ENCODE measurements around the gene PID1. TPM values are rescaled to one million over a fixed set of nuclear protein-coding genes. Genes with fewer than 3 reads are reported as not detected.

Gene PID1
- total RNA-seq, 1 donor from 2014 or later = 0.95 TPM

DNA sequence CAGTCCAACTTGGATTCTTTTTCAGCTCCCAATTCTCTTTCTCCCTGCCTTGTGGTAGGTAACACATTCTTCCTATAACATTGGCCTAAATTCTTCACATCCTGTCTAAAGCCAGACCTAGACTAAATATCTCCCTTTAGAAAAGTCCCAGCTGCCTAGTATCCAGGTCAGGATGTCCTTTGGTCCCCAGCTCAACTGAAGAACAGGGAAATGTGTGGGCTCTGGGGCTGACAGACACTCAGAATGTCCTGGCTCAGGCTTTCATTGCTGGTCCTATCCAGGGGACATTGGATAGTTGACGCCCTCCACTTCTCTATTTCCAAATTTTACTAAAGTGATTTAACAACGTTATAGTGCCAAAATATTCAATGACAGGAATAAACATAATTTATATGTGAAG lies 219.3 kb downstream of the PID1 start:
- H3K4me1 Mint-ChIP-seq (ENCODE audit: low read depth) = no peaks in the 10 kb centered on the region
- DNase-seq (ENCODE audit: low spot score) = no peak
- H3K27ac Mint-ChIP-seq (ENCODE audit: unreplicated experiment) = no peak overlapping the region
- TF ChIP-seq, protein P1, sequence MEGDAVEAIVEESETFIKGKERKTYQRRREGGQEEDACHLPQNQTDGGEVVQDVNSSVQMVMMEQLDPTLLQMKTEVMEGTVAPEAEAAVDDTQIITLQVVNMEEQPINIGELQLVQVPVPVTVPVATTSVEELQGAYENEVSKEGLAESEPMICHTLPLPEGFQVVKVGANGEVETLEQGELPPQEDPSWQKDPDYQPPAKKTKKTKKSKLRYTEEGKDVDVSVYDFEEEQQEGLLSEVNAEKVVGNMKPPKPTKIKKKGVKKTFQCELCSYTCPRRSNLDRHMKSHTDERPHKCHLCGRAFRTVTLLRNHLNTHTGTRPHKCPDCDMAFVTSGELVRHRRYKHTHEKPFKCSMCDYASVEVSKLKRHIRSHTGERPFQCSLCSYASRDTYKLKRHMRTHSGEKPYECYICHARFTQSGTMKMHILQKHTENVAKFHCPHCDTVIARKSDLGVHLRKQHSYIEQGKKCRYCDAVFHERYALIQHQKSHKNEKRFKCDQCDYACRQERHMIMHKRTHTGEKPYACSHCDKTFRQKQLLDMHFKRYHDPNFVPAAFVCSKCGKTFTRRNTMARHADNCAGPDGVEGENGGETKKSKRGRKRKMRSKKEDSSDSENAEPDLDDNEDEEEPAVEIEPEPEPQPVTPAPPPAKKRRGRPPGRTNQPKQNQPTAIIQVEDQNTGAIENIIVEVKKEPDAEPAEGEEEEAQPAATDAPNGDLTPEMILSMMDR (IDR thresholded peaks at IDR 0.05) = no peak
- H3K4me3 Mint-ChIP-seq (ENCODE audit: unreplicated experiment) = no peak overlapping the region
- no peaks in the 10 kb centered on the region for H3K27me3 Mint-ChIP-seq (ENCODE audit: low read depth)
- H3K9me3 Mint-ChIP-seq (ENCODE audit: low read depth) = peaks cover 3% of the 10 kb centered on the region
- no peaks in the 10 kb centered on the region for H3K36me3 Mint-ChIP-seq (ENCODE audit: low read depth)

DNA sequence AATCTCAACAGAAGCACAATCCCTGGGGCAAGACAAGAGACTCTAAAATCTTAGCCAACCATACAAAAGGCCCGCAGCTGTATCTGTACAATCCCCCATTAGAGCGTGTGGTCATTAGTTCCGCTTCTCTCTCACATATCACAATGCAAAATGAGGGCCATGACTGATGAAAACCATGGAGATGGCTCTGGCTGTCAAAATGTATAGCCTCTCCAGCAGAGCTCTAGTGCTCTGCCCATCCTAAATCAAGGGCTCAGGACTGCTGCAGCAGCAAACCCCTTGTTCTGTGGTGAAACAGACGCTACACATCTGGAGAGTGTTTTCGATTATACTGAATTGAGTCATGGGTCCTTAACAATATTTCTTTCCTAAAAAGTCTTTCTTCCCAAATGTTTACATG lies 221.0 kb downstream of the PID1 start:
- Mint-ChIP-seq H3K4me3 (ENCODE audit: unreplicated experiment) (no peak overlapping the region), H3K9me3 (ENCODE audit: low read depth) (peaks cover 6% of the 10 kb centered on the region), H3K36me3 (ENCODE audit: low read depth) (no peaks in the 10 kb centered on the region), H3K4me1 (ENCODE audit: low read depth) (no peaks in the 10 kb centered on the region), H3K27me3 (ENCODE audit: low read depth) (no peaks in the 10 kb centered on the region), H3K27ac (ENCODE audit: unreplicated experiment) (no peak overlapping the region)
- DNase-seq (ENCODE audit: low spot score) = no peak
- TF ChIP-seq, protein P1 (IDR thresholded peaks at IDR 0.05) = no peak

DNA sequence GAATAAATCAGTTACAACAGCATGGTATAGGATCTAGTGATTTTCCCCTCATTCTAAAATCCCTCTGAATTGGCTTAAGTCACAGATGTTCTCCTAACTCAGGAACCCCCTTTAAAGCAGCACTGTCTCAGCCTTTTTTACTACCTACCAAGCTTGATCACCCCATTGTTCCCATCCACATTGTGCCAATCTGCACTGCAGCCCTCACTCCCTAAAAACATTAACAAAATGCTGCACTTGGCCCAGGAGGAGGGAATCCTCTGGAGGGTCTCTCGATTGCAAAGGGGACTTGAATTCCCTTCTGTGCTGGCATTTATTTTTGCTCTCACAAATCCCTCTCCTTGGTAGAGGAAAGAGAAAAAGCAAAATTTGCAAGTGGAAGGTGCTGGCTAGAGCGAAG lies 223.0 kb downstream of the PID1 start:
- Mint-ChIP-seq H3K27me3 (ENCODE audit: low read depth) (no peaks in the 10 kb centered on the region), H3K4me3 (ENCODE audit: unreplicated experiment) (no peak overlapping the region), H3K4me1 (ENCODE audit: low read depth) (no peaks in the 10 kb centered on the region), H3K27ac (ENCODE audit: unreplicated experiment) (no peak overlapping the region), H3K36me3 (ENCODE audit: low read depth) (no peaks in the 10 kb centered on the region), H3K9me3 (ENCODE audit: low read depth) (peaks cover 2% of the 10 kb centered on the region)
- TF ChIP-seq, protein P1 (IDR thresholded peaks at IDR 0.05) = no peak
- no peak for DNase-seq (ENCODE audit: low spot score)

DNA sequence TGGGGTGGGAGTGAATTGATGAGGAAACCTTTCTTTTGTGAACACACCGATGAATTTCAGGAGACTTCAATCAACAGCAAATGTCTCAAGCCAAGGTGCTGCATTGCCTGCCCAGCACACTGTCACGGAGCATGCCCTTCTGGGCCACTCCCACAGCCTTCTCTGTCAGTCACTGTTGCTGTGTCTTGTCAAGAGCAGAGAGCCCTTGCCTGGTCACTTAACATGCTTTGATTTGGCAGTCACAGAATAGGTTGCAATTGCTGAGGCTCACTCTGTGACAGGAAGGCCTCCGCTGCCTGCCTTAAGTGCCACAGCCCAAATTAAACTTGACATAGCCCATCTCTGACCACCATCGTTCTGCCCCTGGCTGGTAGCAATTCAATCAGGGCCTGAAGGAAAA lies 225.4 kb downstream of the PID1 start:
- H3K4me1 Mint-ChIP-seq (ENCODE audit: low read depth) = no peaks in the 10 kb centered on the region
- no peak overlapping the region for H3K4me3 Mint-ChIP-seq (ENCODE audit: unreplicated experiment)
- no peak for DNase-seq (ENCODE audit: low spot score)
- H3K36me3 Mint-ChIP-seq (ENCODE audit: low read depth) = no peaks in the 10 kb centered on the region
- H3K27ac Mint-ChIP-seq (ENCODE audit: unreplicated experiment) = no peak overlapping the region
- TF ChIP-seq, protein P1 (IDR thresholded peaks at IDR 0.05) = no peak
- peaks cover 2% of the 10 kb centered on the region for H3K9me3 Mint-ChIP-seq (ENCODE audit: low read depth)
- H3K27me3 Mint-ChIP-seq (ENCODE audit: low read depth) = no peaks in the 10 kb centered on the region

DNA sequence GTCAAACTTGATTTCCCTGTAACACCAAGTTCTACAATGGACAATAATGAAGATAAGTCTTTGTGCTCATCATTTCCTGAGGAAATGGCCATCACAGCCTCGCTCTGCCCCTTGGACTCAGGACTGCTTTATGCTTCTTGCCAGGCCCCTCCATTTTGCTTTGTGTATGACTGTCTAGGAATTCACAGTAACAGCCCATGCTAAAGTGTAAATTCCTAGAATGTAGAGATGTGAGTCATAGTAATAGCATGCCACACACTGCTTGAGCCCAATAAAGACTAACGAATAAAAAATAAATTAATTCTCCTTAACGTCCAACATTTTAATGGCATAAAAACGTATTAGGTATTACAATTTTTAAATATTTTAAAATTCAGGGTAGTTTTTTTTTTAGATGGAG lies 226.5 kb downstream of the PID1 start:
- no peak overlapping the region for H3K27ac Mint-ChIP-seq (ENCODE audit: unreplicated experiment)
- TF ChIP-seq, protein P1 (IDR thresholded peaks at IDR 0.05) = no peak
- H3K27me3 Mint-ChIP-seq (ENCODE audit: low read depth) = no peaks in the 10 kb centered on the region
- no peaks in the 10 kb centered on the region for H3K4me1 Mint-ChIP-seq (ENCODE audit: low read depth)
- no peak for DNase-seq (ENCODE audit: low spot score)
- H3K36me3 Mint-ChIP-seq (ENCODE audit: low read depth) = no peaks in the 10 kb centered on the region
- peaks cover 2% of the 10 kb centered on the region for H3K9me3 Mint-ChIP-seq (ENCODE audit: low read depth)
- no peak overlapping the region for H3K4me3 Mint-ChIP-seq (ENCODE audit: unreplicated experiment)
